HL-60/S4 treated with retinoic acid at 250 ng/mL for 4 days and 3 days (cell line): ENCODE results near the gene CENPV.
"Not testable (repeated sequence)": the region's sequence is repeated elsewhere in the genome, so short reads cannot be mapped to it uniquely, and the experiment has no call there.

Experiments
- in situ Hi-C: fragments of 300-500 bp; cut with MboI; formaldehyde crosslinking; loops from 2 replicates; pipeline ENCODE4 v1.7.0; 2022; ENCODE audit warnings: low sequenced_read_pairs

The CENPV gene

GRCh38 chr17:16353317-16354174, at the start of gene CENPV:
CENPV (minus strand) TSS chr17:16353469; CDS start chr17:16353436, 33 bp downstream.
- in situ Hi-C loops = no loop called here

GRCh38 chr17:16398270-16399267, 45.3 kb upstream of the CENPV start:
- in situ Hi-C loops = no loop called here

DNA sequence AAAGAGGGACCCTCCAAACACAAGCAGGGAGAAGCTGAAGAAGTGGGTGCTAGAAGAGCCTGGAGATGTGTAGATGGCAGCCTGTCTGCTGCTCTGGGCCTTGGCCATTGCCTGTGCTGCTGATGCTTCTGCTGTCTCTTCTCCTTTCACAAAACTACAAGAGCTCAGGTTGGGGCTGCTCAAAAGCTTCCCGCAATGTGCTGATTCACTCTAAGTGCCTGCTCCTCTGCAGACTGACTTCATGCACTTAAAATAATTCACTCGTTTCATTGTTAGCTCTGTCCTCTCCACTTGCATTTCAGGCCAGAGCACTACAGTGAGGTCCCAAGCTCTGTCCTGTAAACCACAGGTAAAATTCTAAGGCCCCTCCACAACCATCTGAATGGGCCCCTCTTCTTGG, 43.4 kb upstream of the CENPV start:
- in situ Hi-C loops = not testable (repeated sequence)

GRCh38 chr17:16395887-16396286, 42.6 kb upstream of the CENPV start:
- in situ Hi-C loops = not testable (repeated sequence)

DNA sequence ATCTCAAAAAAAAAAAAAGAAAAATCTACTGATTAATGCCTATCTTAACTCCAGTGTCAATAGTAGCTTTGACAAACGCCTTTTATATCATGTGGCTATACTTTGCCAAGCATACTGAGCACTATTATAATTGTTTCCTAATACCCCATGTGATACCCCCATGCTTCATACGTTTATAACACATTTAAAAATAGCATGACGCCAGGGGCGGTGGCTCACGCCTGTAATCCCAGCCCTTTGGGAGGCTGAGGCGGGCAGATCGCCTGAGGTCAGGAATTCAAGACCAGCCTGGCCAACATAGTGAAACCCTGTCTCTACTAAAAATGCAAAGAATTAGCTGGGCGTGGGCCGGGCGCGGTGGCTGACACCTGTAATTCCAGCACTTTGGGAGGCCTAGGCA, 39.2 kb upstream of the CENPV start:
- in situ Hi-C loops = not testable (repeated sequence)

GRCh38 chr17:16391451-16391850, 38.2 kb upstream of the CENPV start:
- in situ Hi-C loops = no loop called here

DNA sequence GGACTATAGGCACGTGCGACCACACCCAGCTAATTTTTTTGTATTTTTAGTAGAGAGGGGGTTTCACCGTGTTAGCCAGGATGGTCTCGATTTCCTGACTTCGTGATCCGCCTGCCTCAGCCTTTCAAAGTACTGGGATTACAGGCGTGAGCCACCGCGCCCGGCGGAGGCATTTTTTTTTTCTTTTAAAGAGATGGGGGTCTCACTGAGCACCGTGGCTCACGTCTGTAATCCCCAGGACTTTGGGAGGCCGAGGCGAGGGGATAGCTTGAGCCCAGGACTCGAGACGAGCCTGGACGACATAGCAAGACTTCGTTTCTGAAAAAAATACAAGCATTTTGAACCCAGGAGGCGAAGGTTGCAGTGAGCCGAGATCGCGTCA, 32.8 kb upstream of the CENPV start:
- in situ Hi-C loops = not testable (repeated sequence)

DNA sequence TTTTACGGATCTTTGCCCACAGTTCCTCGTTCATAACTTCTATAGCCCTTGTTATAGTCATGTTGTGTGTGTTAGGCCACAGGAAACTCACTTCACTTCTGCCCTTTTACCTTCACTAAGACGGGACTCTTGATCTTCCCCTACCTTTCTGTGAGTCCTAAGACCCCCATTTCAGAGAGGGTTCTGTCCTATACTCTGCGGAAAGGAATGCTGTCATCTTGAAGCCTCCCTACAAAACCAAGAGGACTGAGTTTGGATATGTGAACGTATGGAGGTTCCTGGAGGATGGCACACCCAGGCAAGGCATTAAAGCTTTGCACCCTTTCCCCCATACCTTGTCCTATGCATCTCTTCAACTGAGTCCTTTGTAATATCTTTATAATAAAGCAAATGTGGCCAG, 31.3 kb upstream of the CENPV start:
- in situ Hi-C loops = no loop called here

GRCh38 chr17:16383772-16384287, 30.6 kb upstream of the CENPV start:
- in situ Hi-C loops = no loop called here

GRCh38 chr17:16383216-16383615, 29.9 kb upstream of the CENPV start:
- in situ Hi-C loops = no loop called here

DNA sequence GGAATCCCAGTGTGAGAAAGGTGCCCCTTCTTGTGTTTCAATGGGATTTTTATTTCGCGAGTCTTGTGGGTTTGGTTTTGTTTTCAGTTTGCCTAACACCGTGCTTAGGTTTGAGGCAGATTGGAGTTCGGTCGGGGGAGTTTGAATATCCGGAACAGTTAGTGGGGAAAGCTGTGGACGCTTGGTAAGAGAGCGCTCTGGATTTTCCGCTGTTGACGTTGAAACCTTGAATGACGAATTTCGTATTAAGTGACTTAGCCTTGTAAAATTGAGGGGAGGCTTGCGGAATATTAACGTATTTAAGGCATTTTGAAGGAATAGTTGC, 28.2 kb upstream of the CENPV start:
- in situ Hi-C loops = no loop called here

GRCh38 chr17:16380640-16381495, 27.6 kb upstream of the CENPV start, which contains the start of gene UBB:
UBB (plus strand) TSS chr17:16381091; CDS start chr17:16381908, 817 bp downstream.
- in situ Hi-C loops = no loop called here

DNA sequence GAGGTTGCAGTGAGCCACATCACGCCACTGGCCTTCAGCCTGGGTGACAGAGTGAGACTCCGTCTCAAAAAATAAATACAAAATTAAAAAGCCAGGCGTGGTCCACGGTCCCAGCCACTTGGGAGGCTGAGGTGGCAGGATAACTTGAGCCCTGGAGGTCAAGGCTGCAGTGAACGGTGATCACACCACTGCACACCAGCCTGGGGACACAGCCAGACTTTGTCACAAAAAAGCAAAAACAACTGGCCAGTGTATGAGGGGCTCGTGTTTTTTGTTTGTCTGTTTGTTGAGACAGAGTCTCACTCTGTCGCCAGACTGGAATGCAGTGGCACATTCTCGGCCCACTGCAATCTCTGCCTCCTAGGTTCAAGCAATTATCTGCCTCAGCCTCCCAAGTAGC, 26.4 kb upstream of the CENPV start:
- in situ Hi-C loops = no loop called here

DNA sequence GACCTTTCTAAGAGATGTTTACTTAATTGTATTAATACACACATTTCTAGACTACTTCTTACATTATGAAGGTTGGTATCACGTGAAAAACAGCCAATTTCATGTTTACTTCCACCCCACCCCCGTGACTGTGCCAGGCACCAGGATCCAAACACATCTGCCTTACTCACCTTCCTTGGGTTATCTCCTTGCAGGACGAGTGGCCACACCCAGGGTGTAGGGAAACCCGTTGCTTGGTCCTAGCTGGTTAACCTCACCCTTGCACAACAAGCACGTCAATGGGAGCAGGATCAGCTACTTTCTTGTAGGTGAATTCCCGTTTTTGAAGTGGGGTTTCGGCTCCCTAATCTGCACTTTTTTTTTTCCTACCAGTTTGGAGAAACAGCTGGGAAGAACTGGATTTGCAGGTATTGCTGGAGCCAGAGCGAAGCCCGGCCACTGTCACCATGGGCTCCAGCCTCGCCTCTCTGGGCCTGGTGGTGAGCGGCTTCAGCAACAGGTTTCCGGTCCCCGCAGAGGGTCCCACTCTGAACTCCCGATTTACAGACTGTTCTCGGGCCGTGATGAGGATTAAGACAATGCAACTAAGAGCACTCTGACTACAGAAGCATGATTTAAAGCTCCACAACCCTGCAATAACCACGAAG, 25.5 kb upstream of the CENPV start:
- in situ Hi-C loops = no loop called here

DNA sequence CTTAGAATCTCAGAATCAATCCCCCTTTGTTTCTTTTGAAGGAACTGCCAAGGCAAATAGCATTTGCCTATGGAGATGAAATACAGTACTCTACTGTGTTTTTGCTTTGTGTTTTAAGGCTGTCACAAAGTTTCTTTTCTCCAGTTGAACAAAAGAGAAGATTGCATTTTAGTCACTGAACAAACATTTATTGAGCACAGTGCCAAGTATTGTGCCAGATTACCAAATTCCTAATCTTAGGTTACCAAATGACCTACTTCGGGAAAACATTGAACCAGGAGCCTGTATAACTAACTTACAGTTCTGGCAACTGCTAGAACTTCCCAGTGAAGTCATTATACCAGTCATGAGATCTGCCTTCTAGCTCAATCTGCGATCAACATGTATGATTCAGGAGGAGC, 24.7 kb upstream of the CENPV start:
- in situ Hi-C loops = no loop called here

DNA sequence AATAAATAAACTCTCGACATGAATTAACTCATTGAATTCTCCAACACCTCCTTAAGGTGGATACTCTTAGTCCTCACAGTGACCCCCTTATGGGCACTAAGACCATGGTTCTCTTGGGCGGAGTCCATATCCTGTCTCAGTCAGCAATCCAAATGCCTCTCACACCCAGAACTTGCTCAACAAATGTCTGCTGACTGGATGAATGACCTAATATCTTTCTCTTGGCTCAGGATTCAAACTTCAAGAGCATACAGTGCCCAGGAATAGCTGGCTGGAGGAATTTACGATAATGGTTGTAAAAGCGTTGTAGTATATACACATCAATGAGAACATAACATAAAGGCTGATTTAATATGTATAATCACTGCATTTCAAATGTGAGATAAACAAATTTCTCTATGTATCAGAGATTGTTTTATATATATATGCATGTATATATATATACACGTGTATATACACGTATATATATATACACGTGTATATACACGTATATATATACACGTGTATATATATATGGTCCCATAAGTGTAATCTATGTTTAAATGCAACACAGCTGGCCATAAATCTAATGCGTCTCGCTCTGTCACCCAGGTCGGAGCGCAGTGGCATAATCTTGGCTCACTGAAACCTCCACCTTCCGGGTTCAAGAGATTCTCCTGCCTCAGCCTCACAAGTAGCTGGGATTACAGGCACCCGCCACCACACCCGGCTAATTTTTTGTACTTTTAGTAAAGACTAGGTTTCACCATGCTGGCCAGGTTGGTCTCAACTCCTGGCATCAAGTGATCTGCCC, 21.1 kb upstream of the CENPV start:
- in situ Hi-C loops = no loop called here

GRCh38 chr17:16371742-16372141, 18.5 kb upstream of the CENPV start:
- in situ Hi-C loops = no loop called here

- in situ Hi-C loops = no loop called here
Observed at GRCh38 chr17:16364625-16365024, 11.4 kb upstream of the CENPV start.
